ENCODE data around the gene AATK.

GRCh38 chr17:81143200-81143527 lies 22.9 kb downstream of the AATK start:
- TF ChIP-seq CTCF (conservative IDR thresholded peaks at IDR 0.05; ENCODE audit: low read depth in 2 of 2) (no peak), POLR2AphosphoS5 (IDR thresholded peaks at IDR 0.05; ENCODE audit: low read depth) (no peak)

All from GM23338 (cell line).